Muscle of leg (tissue), 11 donors: ENCODE results near the gene STARD3NL. TPM values are rescaled to one million over a fixed set of nuclear protein-coding genes. Genes with fewer than 3 reads are reported as not detected.

Experiments used
- DNase-seq: peaks from one replicate; pipeline ENCODE4 v3.0.0; 2013
- H3K27ac ChIP-seq: one replicate; pipeline ENCODE4 v1.5.1; 2013; ENCODE audit warnings: mild to moderate bottlenecking, low read length, control low read depth
- H3K27me3 ChIP-seq: one replicate; pipeline ENCODE4 v1.6.1; 2013; ENCODE audit warnings: low read length; ENCODE audit not compliant: control insufficient read depth, insufficient read depth
- H3K36me3 ChIP-seq: one replicate; pipeline ENCODE4 v1.6.1; 2013; ENCODE audit warnings: low read length; ENCODE audit not compliant: control insufficient read depth, insufficient read depth
- H3K4me1 ChIP-seq: one replicate; pipeline ENCODE4 v1.6.1; 2013; ENCODE audit warnings: low read length; ENCODE audit not compliant: control insufficient read depth, insufficient read depth
- H3K4me3 ChIP-seq: one replicate; pipeline ENCODE4 v1.5.1; 2013; ENCODE audit warnings: low read length, control low read depth
- H3K9me3 ChIP-seq: replicated peaks from 2 replicates; pipeline ENCODE4 v1.6.1; 2013; ENCODE audit warnings: low read depth, low read length; ENCODE audit not compliant: control insufficient read depth
- WGBS: methylation state at CpG from one replicate; pipeline ENCODE4 v1.1.5; 2013; ENCODE audit warnings: missing lambda C conversion rate; ENCODE audit not compliant: insufficient coverage; 5-methylcytosine and 5-hydroxymethylcytosine counted together
- polyA plus RNA-seq, 8 donors: library from polyadenylated mRNA; unstranded; fragments of 120-200 nt; gene quantifications; one replicate each; pipeline versions ENCODE4 v1.2.1 to v1.2.3, GENCODE V29; 2013; ENCODE audit warnings: inconsistent platforms in 1 of 8, low replicate concordance in 1 of 8; ENCODE audit not compliant: insufficient read length in 8 of 8, insufficient read depth in 1 of 8
- total RNA-seq: library from RNA; stranded (reverse); fragments of 120-200 nt; gene quantifications from one replicate; pipeline ENCODE4 v1.2.4, GENCODE V29; 2013

Gene STARD3NL
- total and polyA plus RNA-seq, 9 donors, result 29.7 to 37.8 (median 31.1) TPM

DNA sequence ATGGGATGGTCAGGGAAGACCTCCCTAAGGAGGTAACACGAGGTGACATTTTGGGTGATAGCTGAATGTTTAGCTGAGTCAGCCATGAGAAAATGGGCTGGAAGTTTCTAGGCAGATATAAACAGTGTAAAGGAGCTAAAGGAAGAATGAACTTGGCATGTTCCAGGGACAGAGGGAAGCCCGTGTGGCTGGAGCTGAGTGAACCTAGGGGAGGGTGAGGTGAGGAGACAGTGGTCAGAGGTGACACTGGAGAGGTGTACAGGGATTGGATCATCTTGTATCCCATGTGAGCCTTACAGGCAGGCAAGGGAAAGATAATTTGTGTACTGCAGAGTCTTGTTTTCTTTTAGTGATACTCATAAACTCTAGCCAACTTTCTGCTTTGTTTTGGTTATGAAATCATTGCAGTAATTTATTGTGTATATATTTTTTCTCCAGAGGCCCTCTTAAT lies 1.8 kb downstream of the STARD3NL start:
- peak overlapping the region; percentile 47 for H3K27ac ChIP-seq
- H3K36me3 ChIP-seq, result no peaks in the 10 kb centered on the region
- 30% methylated on average over 2 of the region's 2 CpGs for WGBS
- H3K27me3 ChIP-seq, result no peaks in the 10 kb centered on the region
- H3K9me3 ChIP-seq, result no peaks in the 10 kb centered on the region
- peaks cover 5% of the 10 kb centered on the region for H3K4me1 ChIP-seq
- H3K4me3 ChIP-seq, result no peak overlapping the region
- DNase-seq, result peak; percentile 34

DNA sequence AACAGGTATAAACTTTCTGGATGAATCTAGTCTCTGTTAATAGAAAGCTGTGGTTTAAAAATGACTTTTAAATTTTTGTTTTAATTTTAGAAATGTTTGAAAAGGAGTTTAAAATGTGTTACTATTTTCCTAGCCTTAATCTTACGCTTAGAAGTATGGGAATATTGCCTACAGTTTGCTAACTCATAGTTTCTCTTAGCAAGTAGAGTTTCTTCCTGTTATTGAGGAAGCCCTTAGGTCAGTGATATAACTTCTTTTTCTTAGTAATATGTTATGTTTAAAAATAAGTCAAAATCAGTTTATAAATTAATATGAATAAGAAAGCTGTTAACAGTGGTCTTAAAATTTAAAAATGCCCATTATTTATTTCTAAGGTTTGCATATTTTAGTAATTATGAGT lies 3.1 kb downstream of the STARD3NL start:
- Histone ChIP-seq H3K27ac (no peak overlapping the region), H3K9me3 (no peaks in the 10 kb centered on the region), H3K27me3 (no peaks in the 10 kb centered on the region), H3K4me1 (peaks cover 8% of the 10 kb centered on the region), H3K36me3 (no peaks in the 10 kb centered on the region), H3K4me3 (no peak overlapping the region)
- WGBS, result no CpG with 5 or more reads among the region's 1 CpG
- DNase-seq, result no peak

DNA sequence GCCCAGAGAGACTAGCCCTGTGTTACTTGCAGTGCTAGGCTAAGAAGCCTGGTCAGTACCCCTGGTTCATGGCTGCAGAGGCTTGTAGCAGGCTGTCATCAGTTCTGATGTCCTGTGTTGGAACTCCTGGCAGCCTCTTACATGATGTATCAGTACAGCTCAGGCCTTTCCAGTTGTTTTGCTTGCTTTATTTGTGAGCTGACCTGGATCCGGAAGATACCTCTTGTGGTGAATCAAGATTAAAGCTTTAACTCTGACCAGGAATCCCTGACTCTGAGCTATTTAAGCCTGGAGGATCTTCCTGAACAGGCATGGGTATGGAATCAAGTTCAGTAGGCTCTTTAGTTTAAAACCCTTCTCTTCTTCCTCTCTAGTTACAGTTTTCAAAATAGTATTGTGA lies 4.4 kb downstream of the STARD3NL start:
- no peaks in the 10 kb centered on the region for H3K9me3 ChIP-seq
- H3K4me3 ChIP-seq, result no peak overlapping the region
- no peaks in the 10 kb centered on the region for H3K27me3 ChIP-seq
- no peaks in the 10 kb centered on the region for H3K36me3 ChIP-seq
- no peak overlapping the region for H3K27ac ChIP-seq
- WGBS, result no CpG with 5 or more reads among the region's 1 CpG
- H3K4me1 ChIP-seq, result peaks cover 9% of the 10 kb centered on the region
- DNase-seq, result no peak

DNA sequence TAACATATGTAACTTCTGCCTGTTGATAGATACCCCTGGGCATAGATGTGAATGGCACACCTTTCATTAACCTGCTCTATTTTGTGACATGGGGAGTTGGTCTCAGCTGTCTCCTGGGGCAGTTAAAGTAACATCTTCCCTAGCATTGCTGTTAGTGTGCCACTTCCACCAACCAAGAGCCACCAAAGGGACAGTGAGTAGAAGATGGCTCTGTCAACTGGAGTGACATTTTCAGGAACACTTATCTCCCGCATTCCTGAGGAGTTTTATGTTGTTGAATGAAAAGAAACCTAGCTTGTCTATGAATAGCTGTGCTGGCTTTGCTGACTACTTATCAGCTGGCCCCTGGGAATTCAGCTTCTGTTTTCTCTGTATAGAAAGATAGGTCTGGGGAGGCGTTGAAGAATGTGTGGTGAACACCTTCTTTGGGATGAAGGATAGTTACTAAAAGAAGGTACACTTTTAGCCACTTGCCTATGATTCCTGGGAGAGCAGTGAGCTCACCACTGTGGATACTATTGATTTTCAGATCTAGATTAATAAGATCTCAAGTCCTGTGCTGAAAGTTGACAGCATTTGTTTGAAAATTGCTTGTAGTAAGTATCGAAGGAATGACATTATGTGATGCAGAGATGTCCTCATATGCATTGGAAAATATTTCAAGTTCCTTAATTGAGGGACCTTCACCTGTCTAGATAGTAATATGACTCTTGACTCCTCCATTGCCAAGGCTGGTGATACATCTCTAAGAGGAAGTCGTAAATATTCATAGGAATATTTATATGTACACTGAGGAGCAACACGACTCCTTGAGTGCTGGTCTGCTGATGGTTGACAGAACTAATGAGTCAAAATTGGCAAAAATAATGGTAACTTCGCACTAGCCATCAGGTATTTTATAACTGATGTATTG lies 7.6 kb downstream of the STARD3NL start:
- no peak overlapping the region for H3K4me3 ChIP-seq
- no peak overlapping the region for H3K27ac ChIP-seq
- no peaks in the 10 kb centered on the region for H3K9me3 ChIP-seq
- WGBS, result 94% methylated on average over 2 of the region's 6 CpGs
- H3K27me3 ChIP-seq, result no peaks in the 10 kb centered on the region
- no peak for DNase-seq
- H3K4me1 ChIP-seq, result peaks cover 8% of the 10 kb centered on the region
- no peaks in the 10 kb centered on the region for H3K36me3 ChIP-seq

DNA sequence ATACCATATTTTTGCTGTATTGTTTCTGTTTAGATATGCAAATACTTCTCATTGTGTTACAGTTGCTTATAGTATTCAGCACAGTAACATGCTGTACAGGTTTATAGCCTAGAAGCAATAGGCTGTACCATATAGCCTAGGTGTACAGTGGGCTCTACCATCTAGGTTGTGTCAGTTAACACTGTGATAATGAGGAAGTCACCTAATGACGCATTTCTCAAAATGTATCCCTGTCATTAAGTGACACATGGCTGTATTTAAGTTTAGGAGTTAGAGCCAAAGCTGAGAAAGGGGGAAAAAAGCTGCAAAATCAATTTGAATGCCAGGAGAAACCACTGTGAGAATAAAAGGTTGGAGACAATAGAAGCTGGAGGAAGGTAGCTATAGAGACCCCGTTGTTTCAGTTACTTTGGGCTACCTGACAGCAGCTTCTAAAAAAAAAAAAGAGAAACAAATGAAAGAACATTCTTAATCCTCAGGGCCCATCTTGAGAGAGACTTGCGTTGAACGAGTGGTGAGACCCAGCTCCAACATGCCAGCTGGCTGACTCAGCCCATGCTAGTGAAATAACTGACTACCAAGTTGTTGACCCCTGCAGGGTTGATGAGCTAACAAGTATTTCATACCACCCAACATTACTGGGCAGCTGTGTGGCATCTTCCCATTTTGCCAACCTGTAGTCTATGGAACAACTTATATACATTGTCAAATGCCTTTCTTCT lies 8.7 kb downstream of the STARD3NL start:
- H3K27me3 ChIP-seq, result no peaks in the 10 kb centered on the region
- no peak overlapping the region for H3K4me3 ChIP-seq
- H3K36me3 ChIP-seq, result no peaks in the 10 kb centered on the region
- H3K27ac ChIP-seq, result no peak overlapping the region
- peaks cover 8% of the 10 kb centered on the region for H3K4me1 ChIP-seq
- no peak for DNase-seq
- H3K9me3 ChIP-seq, result peaks cover 4% of the 10 kb centered on the region
- WGBS, result 100% methylated on average over 1 of the region's 4 CpGs

DNA sequence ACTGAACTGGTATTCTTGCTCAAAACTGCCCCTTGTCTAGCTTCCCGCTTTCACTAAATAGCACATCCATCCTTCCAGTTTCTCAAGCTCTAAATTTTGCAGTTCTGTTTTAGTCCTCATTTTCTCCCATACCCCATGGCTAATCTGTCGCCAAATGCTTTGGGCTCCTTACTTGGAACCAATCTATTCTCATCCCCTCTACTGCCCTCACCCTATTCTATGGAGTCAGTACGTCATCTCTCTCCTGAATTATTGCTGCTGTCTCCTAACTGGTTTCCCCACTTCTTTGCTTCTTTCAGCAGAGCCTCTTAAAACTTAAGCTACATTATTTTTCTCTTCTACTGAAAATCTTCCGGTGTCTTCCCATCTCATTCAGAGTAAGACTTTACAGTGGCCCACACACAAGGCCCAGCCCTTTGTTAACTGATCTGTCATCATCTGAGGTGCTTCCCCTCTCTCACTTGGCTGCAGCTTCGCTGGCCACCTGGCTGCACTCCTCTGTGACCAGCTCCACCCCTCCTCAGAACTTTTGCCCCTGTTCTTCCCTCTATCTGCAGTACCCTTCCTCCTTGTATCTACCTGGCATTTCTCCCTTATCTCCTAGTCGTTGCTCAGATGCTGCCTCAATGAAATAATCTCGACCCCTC lies 9.9 kb downstream of the STARD3NL start:
- no peaks in the 10 kb centered on the region for H3K27me3 ChIP-seq
- no peaks in the 10 kb centered on the region for H3K36me3 ChIP-seq
- 73% methylated on average over 6 of the region's 7 CpGs for WGBS
- peaks cover 8% of the 10 kb centered on the region for H3K4me1 ChIP-seq
- no peak for DNase-seq
- H3K4me3 ChIP-seq, result no peak overlapping the region
- H3K27ac ChIP-seq, result no peak overlapping the region
- peaks cover 10% of the 10 kb centered on the region for H3K9me3 ChIP-seq

DNA sequence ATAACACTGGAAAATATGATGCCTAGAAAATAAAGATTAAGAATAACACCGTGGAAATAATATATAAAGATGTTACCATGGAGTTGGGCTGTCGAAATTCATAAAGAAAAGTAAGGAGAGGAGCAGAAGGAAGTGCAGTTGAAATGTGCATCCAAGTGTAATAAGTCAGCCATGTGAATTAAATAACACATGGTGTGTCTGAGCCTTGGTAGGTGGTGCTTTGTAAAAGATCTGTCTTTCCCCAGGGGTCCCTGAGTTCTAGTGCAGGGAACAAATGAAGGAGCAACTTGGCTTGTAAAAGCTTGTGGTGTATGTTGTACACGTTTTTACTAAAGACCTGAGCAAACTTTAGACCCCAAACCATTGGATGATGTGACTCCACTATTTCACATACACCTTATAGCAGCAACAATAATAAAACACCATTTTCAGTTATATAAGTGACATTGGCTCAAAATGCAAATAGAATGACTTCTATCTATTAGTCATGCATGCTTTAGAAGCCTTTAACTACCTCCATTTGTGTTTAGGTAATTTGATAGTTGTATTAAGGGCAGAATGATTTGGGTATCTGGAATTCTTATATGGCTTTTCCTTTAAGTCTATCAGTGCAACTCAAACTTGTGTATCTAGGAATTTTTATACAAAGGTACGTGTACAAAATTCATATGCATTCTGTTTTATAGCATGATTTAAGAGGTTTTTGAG lies 11.3 kb downstream of the STARD3NL start:
- Histone ChIP-seq H3K27me3 (no peaks in the 10 kb centered on the region), H3K4me3 (no peak overlapping the region), H3K4me1 (peaks cover 8% of the 10 kb centered on the region), H3K9me3 (peaks cover 10% of the 10 kb centered on the region), H3K36me3 (no peaks in the 10 kb centered on the region), H3K27ac (no peak overlapping the region)
- 55% methylated on average over 1 of the region's 4 CpGs for WGBS
- DNase-seq, result no peak

DNA sequence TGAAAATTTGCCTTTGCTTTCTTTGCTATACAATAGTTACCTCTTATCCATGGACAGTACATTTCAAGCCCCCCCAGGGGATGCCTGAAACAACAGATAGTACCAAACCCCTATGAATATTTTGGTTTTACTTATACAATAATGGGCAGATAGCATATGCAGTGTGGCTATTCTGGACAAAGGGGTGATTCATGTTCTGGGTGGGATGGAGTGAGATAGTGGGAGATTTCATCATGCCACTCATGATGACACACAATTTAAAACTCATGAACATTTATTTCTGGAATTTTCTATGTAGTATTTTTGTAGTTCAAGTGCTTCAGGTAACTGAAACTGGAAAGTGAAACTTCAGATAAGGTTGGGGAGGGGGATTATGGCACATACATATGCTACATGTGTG lies 12.0 kb downstream of the STARD3NL start:
- H3K27me3 ChIP-seq, result no peaks in the 10 kb centered on the region
- peaks cover 8% of the 10 kb centered on the region for H3K4me1 ChIP-seq
- no peaks in the 10 kb centered on the region for H3K36me3 ChIP-seq
- H3K9me3 ChIP-seq, result peaks cover 10% of the 10 kb centered on the region
- no peak overlapping the region for H3K27ac ChIP-seq
- no peak for DNase-seq
- no peak overlapping the region for H3K4me3 ChIP-seq

DNA sequence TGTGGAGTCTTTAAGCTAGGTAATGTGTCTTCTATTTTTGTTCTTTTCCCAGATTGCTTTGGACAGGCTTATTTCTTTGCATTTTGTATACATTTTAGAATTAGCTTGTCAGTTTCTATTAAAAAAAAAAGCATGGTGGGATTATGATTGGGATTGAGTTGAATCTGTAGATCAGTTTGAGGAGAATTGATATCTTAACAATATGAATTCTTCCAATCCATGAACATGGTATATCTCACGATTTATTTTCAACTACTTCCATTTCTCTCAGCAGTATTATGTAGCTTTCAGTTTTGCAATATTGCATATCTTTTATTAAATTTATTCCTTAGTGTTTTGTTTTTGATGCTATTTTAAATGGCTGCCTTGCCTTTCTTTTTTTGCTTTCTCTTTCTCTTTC lies 13.7 kb downstream of the STARD3NL start:
- Histone ChIP-seq H3K27me3 (no peaks in the 10 kb centered on the region), H3K36me3 (no peaks in the 10 kb centered on the region), H3K4me1 (peaks cover 4% of the 10 kb centered on the region), H3K9me3 (peaks cover 10% of the 10 kb centered on the region), H3K27ac (no peak overlapping the region), H3K4me3 (no peak overlapping the region)
- no CpG with 5 or more reads among the region's 1 CpG for WGBS
- no peak for DNase-seq
